H1 (cell line): ENCODE data around the gene AZGP1.

Experiments used
- BRCA1 ChIP-seq: IDR thresholded peaks from 2 replicates; pipeline ENCODE4 v1.6.1; 2012; ENCODE audit warnings: low read depth, low read length, improper control_type of control experiment
- EP300 ChIP-seq, 2 experiments: IDR thresholded peaks; 1 replicate in 1 of 2; 2 replicates in 1 of 2; pipeline ENCODE4 v1.6.1; 2011 to 2012; ENCODE audit warnings: low read depth in 2 of 2, low read length in 2 of 2, mild to moderate bottlenecking in 2 of 2, borderline replicate concordance in 1 of 2, inconsistent platforms in 1 of 2, moderate library complexity in 1 of 2
- FOSL1 ChIP-seq: IDR thresholded peaks from 2 replicates; pipeline ENCODE4 v1.6.1; 2011; ENCODE audit warnings: mild to moderate bottlenecking, low read depth, low read length, moderate library complexity; ENCODE audit not compliant: insufficient read depth
- GABPA ChIP-seq: IDR thresholded peaks from 2 replicates; pipeline ENCODE4 v1.6.1; 2011; ENCODE audit warnings: mild to moderate bottlenecking, low read length, moderate library complexity, borderline replicate concordance; ENCODE audit not compliant: insufficient read depth
- GTF2F1 ChIP-seq: IDR thresholded peaks from 2 replicates; pipeline ENCODE4 v1.6.1; 2012; ENCODE audit warnings: low read depth, low read length, improper control_type of control experiment, borderline replicate concordance
- HDAC2 ChIP-seq, 2 experiments: fragments of 300-600 bp in 1 of 2; sonication (generic) in 1 of 2; IDR thresholded peaks; 2 replicates each; pipeline ENCODE4 v1.6.1; 2011 to 2012; ENCODE audit warnings: low read depth in 2 of 2, low read length in 2 of 2, mild to moderate bottlenecking in 2 of 2, moderate library complexity in 2 of 2, borderline replicate concordance in 1 of 2, inconsistent platforms in 1 of 2
- JUN ChIP-seq: IDR thresholded peaks from 2 replicates; pipeline ENCODE4 v1.6.1; 2011; ENCODE audit warnings: low read depth, mild to moderate bottlenecking, improper control_type of control experiment, low read length
- POLR2AphosphoS5 ChIP-seq: IDR thresholded peaks from 2 replicates; pipeline ENCODE4 v1.6.1; 2011; ENCODE audit warnings: low read depth, low read length
- RAD21 ChIP-seq, 2 experiments: IDR thresholded peaks in 1 of 2; conservative IDR thresholded peaks in 1 of 2; 2 replicates each; pipeline ENCODE4 v1.6.1; 2011; ENCODE audit warnings: low read depth in 2 of 2, low read length in 2 of 2, improper control_type of control experiment in 1 of 2, inconsistent platforms in 1 of 2, mild to moderate bottlenecking in 1 of 2, moderate library complexity in 1 of 2
- ZNF274 ChIP-seq: IDR thresholded peaks from 2 replicates; pipeline ENCODE4 v1.7.0; 2012; ENCODE audit warnings: low read length, borderline replicate concordance; ENCODE audit errors: extremely low read depth
- TF ChIP-seq, protein P1 (sequence below), 3 experiments: IDR thresholded peaks; 1 replicate in 2 of 3; 2 replicates in 1 of 3; pipeline versions ENCODE4 v1.5.1 to v1.6.1; 2011; ENCODE audit warnings: low read length in 3 of 3, mild to moderate bottlenecking in 3 of 3, inconsistent platforms in 2 of 3, low read depth in 1 of 3, moderate library complexity in 1 of 3; ENCODE audit not compliant: insufficient read depth in 1 of 3; ENCODE audit errors: control extremely low read depth in 1 of 3
- TF ChIP-seq, protein P2 (sequence below): IDR thresholded peaks from 2 replicates; pipeline ENCODE4 v1.6.1; 2012; ENCODE audit warnings: inconsistent platforms
- TF ChIP-seq, protein P3 (sequence below): IDR thresholded peaks from 2 replicates; pipeline ENCODE4 v1.6.1; 2011; ENCODE audit warnings: low read depth, mild to moderate bottlenecking, low read length; ENCODE audit not compliant: insufficient read depth

DNA sequence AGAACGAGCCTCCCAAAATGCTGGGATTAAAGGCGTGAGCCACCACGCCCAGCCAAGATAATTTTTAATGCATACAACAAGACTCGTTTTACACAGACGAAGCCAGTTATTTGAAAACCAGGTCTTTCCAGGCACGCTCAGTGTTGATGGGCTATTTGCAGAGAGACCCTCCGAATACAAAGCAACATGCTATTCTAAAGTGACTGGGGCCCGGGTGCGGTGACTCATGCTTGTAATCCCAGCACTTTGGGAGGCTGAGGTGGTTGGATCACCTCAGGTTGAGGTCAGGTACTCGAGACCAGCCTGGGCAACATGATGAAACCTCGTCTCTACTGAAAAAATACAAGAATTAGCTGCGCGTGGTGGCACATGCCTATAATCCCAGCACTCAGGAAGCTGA lies 795 bp upstream of the AZGP1 start:
- TF ChIP-seq RAD21 (IDR thresholded peaks at IDR 0.05 in 1 of 2, conservative IDR thresholded peaks at IDR 0.05 in 1 of 2; ENCODE audit: low read depth in 2 of 2, low read length in 2 of 2) (no peak), FOSL1 (no peak), JUN (no peak), EP300 (IDR thresholded peaks at IDR 0.05; ENCODE audit: borderline replicate concordance in 1 of 2, low read depth in 2 of 2, low read length in 2 of 2) (no peak), BRCA1 (no peak), POLR2AphosphoS5 (no peak), GTF2F1 (no peak), ZNF274 (no peak), GABPA (no peak), HDAC2 (IDR thresholded peaks at IDR 0.05; ENCODE audit: borderline replicate concordance in 1 of 2, low read depth in 2 of 2, low read length in 2 of 2) (no peak)
- TF ChIP-seq, protein P1, sequence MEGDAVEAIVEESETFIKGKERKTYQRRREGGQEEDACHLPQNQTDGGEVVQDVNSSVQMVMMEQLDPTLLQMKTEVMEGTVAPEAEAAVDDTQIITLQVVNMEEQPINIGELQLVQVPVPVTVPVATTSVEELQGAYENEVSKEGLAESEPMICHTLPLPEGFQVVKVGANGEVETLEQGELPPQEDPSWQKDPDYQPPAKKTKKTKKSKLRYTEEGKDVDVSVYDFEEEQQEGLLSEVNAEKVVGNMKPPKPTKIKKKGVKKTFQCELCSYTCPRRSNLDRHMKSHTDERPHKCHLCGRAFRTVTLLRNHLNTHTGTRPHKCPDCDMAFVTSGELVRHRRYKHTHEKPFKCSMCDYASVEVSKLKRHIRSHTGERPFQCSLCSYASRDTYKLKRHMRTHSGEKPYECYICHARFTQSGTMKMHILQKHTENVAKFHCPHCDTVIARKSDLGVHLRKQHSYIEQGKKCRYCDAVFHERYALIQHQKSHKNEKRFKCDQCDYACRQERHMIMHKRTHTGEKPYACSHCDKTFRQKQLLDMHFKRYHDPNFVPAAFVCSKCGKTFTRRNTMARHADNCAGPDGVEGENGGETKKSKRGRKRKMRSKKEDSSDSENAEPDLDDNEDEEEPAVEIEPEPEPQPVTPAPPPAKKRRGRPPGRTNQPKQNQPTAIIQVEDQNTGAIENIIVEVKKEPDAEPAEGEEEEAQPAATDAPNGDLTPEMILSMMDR (IDR thresholded peaks at IDR 0.05; ENCODE audit: control extremely low read depth in 1 of 3, insufficient read depth in 1 of 3, low read depth in 1 of 3, low read length in 3 of 3): no peak
- TF ChIP-seq, protein P2, sequence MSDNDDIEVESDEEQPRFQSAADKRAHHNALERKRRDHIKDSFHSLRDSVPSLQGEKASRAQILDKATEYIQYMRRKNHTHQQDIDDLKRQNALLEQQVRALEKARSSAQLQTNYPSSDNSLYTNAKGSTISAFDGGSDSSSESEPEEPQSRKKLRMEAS: no peak
- TF ChIP-seq, protein P3, sequence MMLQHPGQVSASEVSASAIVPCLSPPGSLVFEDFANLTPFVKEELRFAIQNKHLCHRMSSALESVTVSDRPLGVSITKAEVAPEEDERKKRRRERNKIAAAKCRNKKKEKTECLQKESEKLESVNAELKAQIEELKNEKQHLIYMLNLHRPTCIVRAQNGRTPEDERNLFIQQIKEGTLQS: no peak
